Natural killer cell (primary cell): ENCODE results near the gene PPP4R3B. TPM values are rescaled to one million over a fixed set of nuclear protein-coding genes. Genes with fewer than 3 reads are reported as not detected.

Experiments
- ATAC-seq, 3 donors: fragments of 150-1000 bp in 2 of 3; fragments of 200-7000 bp in 1 of 3; cut with Tn5 transposase; 1 replicate in 1 of 3; 2 replicates in 2 of 3; pipeline ENCODE4 v1.10.0; 2021; ENCODE audit warnings: mild to moderate bottlenecking in 2 of 3, moderate library complexity in 2 of 3
- DNase-seq, 2 donors: peaks; one replicate each; pipeline versions ENCODE4 v3.0.0 to v3.0.0-alpha.2; 2013 to 2021; ENCODE audit warnings: mixed read lengths in 1 of 2
- H3K27ac ChIP-seq: one replicate; pipeline ENCODE4 v1.5.1; 2013; ENCODE audit warnings: mild to moderate bottlenecking, low read length
- H3K27me3 ChIP-seq: one replicate; pipeline ENCODE4 v1.6.1; 2013; ENCODE audit warnings: low read length; ENCODE audit not compliant: control insufficient read depth, insufficient read depth
- H3K36me3 ChIP-seq: one replicate; pipeline ENCODE4 v1.6.1; 2013; ENCODE audit warnings: low read length; ENCODE audit not compliant: control insufficient read depth, insufficient read depth
- H3K4me1 ChIP-seq: one replicate; pipeline ENCODE4 v1.6.1; 2013; ENCODE audit warnings: low read length; ENCODE audit not compliant: control insufficient read depth, insufficient read depth
- H3K4me3 ChIP-seq: one replicate; pipeline ENCODE4 v1.5.1; 2013; ENCODE audit warnings: low read length
- H3K9me3 ChIP-seq: one replicate; pipeline ENCODE4 v1.6.1; 2013; ENCODE audit warnings: low read length; ENCODE audit not compliant: control insufficient read depth, insufficient read depth
- H3K27ac Mint-ChIP-seq, 2 donors: one replicate each; pipeline ENCODE4 v1.8.0; 2022; ENCODE audit warnings: mild to moderate bottlenecking in 2 of 2, mixed read lengths in 2 of 2, moderate library complexity in 1 of 2
- H3K27me3 Mint-ChIP-seq, 2 donors: one replicate each; pipeline ENCODE4 v1.8.0; 2022; ENCODE audit warnings: low read depth in 2 of 2, mixed read lengths in 2 of 2
- H3K36me3 Mint-ChIP-seq: one replicate; pipeline ENCODE4 v1.8.0; 2022; ENCODE audit warnings: mixed read lengths
- H3K4me1 Mint-ChIP-seq, 2 donors: one replicate each; pipeline ENCODE4 v1.8.0; 2022; ENCODE audit warnings: mixed read lengths in 2 of 2
- H3K4me3 Mint-ChIP-seq: one replicate; pipeline ENCODE4 v1.8.0; 2022; ENCODE audit warnings: mild to moderate bottlenecking, moderate library complexity, mixed read lengths
- H3K9me3 Mint-ChIP-seq, 2 donors: one replicate each; pipeline ENCODE4 v1.8.0; 2022; ENCODE audit warnings: mixed read lengths in 2 of 2
- CTCF ChIP-seq: fragments of 200-600 bp; IDR thresholded peaks from one replicate; pipeline ENCODE4 v1.8.0; 2022; ENCODE audit warnings: antibody characterized with exemption
- WGBS: methylation state at CpG from one replicate; pipeline ENCODE4 v1.1.7; 2013; ENCODE audit warnings: missing lambda C conversion rate; ENCODE audit not compliant: insufficient coverage; 5-methylcytosine and 5-hydroxymethylcytosine counted together
- intact Hi-C: fragments of 100-400 bp; cut with micrococcal nuclease; formaldehyde crosslinking; loops from one replicate; pipeline ENCODE4 v1.14.2; 2022
- total RNA-seq, 4 donors: library from RNA; stranded (reverse); fragments of 120-200 nt in 1 of 4; gene quantifications; one replicate each; pipeline versions ENCODE4 v1.2.3 to v1.2.4, GENCODE V29; 2013 to 2022

PPP4R3B gene
- total RNA-seq, 3 donors from 2014 or later (not counting 1 experiment from before 2014, with no cell fraction given): 65.1 to 97.9 (median 84.9) TPM

GRCh38 chr2:55567298-55567697 is 50.1 kb downstream of the PPP4R3B start:
- peaks cover 70% of the 10 kb centered on the region for H3K36me3 ChIP-seq
- no peak for TF ChIP-seq CTCF
- intact Hi-C loops: no loop called here
- Mint-ChIP-seq H3K27me3 (no peaks in the 10 kb centered on the region), H3K36me3 (peaks cover 15% of the 10 kb centered on the region), H3K4me3 (no peak overlapping the region), H3K4me1 (peaks cover 5% of the 10 kb centered on the region in 2 donors), H3K9me3 (no peaks in the 10 kb centered on the region), H3K27ac (peak overlapping the region; percentile 48 to 70)
- DNase-seq: no peak
- H3K27me3 ChIP-seq: no peaks in the 10 kb centered on the region
- no peaks in the 10 kb centered on the region for H3K4me1 ChIP-seq
- ATAC-seq: no peak
- H3K4me3 ChIP-seq: no peak overlapping the region
- H3K9me3 ChIP-seq: no peaks in the 10 kb centered on the region
- WGBS: 91% methylated on average over 3 of the region's 4 CpGs
- H3K27ac ChIP-seq: no peak overlapping the region

GRCh38 chr2:55565613-55566012 is 51.8 kb downstream of the PPP4R3B start:
- no peak for TF ChIP-seq CTCF
- Mint-ChIP-seq H3K27ac (peak overlapping the region; percentile 8 to 64), H3K9me3 (no peaks in the 10 kb centered on the region), H3K4me1 (peaks cover 5% of the 10 kb centered on the region in 2 donors), H3K4me3 (no peak overlapping the region), H3K36me3 (peaks cover 24% of the 10 kb centered on the region), H3K27me3 (no peaks in the 10 kb centered on the region)
- ATAC-seq (no peak), DNase-seq (peak in 1 of 2 donors; percentile 52)
- H3K4me1 ChIP-seq: no peaks in the 10 kb centered on the region
- H3K27me3 ChIP-seq: no peaks in the 10 kb centered on the region
- H3K27ac ChIP-seq: no peak overlapping the region
- WGBS: no CpG with 5 or more reads among the region's 1 CpG
- intact Hi-C loops: no loop called here
- no peak overlapping the region for H3K4me3 ChIP-seq
- H3K9me3 ChIP-seq: no peaks in the 10 kb centered on the region
- peaks cover 77% of the 10 kb centered on the region for H3K36me3 ChIP-seq

GRCh38 chr2:55560855-55561254 is 56.6 kb downstream of the PPP4R3B start:
- TF ChIP-seq CTCF: no peak
- peaks cover 46% of the 10 kb centered on the region for H3K36me3 Mint-ChIP-seq
- no peak overlapping the region for H3K4me3 ChIP-seq
- peaks cover 5 to 7% of the 10 kb centered on the region in 2 donors for H3K4me1 Mint-ChIP-seq
- no peaks in the 10 kb centered on the region for H3K4me1 ChIP-seq
- DNase-seq (no peak), ATAC-seq (no peak)
- whole genome bisulfite sequencing: 98% methylated on average over 3 of the region's 3 CpGs
- H3K9me3 Mint-ChIP-seq: no peaks in the 10 kb centered on the region
- H3K27ac Mint-ChIP-seq: peak overlapping the region in 1 of 2 donors; percentile 34
- no peak overlapping the region for H3K4me3 Mint-ChIP-seq
- H3K9me3 ChIP-seq: no peaks in the 10 kb centered on the region
- intact Hi-C loops: no loop called here
- H3K27me3 Mint-ChIP-seq: no peaks in the 10 kb centered on the region
- peaks cover 83% of the 10 kb centered on the region for H3K36me3 ChIP-seq
- no peaks in the 10 kb centered on the region for H3K27me3 ChIP-seq
- H3K27ac ChIP-seq: no peak overlapping the region

GRCh38 chr2:55556809-55557208 is 60.6 kb downstream of the PPP4R3B start:
- H3K4me3 Mint-ChIP-seq: no peak overlapping the region
- H3K4me1 Mint-ChIP-seq: peaks cover 5 to 12% of the 10 kb centered on the region in 2 donors
- no peak for TF ChIP-seq CTCF
- ATAC-seq (no peak), DNase-seq (no peak)
- peaks cover 65% of the 10 kb centered on the region for H3K36me3 ChIP-seq
- H3K27ac Mint-ChIP-seq: peak overlapping the region; percentile 11 to 51
- no peaks in the 10 kb centered on the region for H3K4me1 ChIP-seq
- no peaks in the 10 kb centered on the region for H3K9me3 ChIP-seq
- H3K27me3 Mint-ChIP-seq: no peaks in the 10 kb centered on the region
- peaks cover 26% of the 10 kb centered on the region for H3K36me3 Mint-ChIP-seq
- H3K27me3 ChIP-seq: no peaks in the 10 kb centered on the region
- H3K9me3 Mint-ChIP-seq: no peaks in the 10 kb centered on the region
- H3K4me3 ChIP-seq: no peak overlapping the region
- no peak overlapping the region for H3K27ac ChIP-seq
- WGBS: 96% methylated on average over 9 of the region's 9 CpGs
- intact Hi-C loops: no loop called here
